GM18517 (cell line): Measurements from ENCODE around the gene GCNT4.

Source experiments
- ATAC-seq: cut with Tn5 transposase; IDR thresholded peaks from one replicate; pipeline ENCODE4 v1.9.1; 2021; ENCODE audit warnings: mild to moderate bottlenecking, moderate library complexity; ENCODE audit not compliant: unreplicated experiment

The GCNT4 gene

GRCh38 chr5:75053054-75053303 is 621 bp upstream of the GCNT4 start:
- ATAC-seq = no peak

- ATAC-seq = no peak
Observed at GRCh38 chr5:75051217-75051751, 1.1 kb downstream of the GCNT4 start.

DNA sequence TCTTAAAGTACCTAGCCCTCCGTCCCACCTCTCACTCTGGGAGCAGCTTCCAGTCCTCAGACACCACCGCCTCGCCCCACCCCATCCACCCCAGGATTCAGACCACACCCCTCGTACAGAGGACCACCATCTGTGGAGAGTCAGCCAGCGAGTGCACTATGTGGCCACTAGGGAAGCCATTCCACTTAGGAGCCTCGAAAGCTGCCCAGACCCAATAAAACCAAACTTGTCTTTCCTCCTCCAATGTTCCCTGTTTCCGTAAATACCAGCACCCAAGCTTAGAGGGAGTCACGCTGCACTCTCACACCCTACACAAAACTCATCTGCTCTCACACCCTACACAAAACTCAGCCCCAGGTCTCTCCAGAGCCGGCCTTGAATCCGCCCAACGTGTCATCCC is 1.9 kb downstream of the GCNT4 start:
- no peak for ATAC-seq

GRCh38 chr5:75049456-75050351 is 2.7 kb downstream of the GCNT4 start:
- no peak for ATAC-seq

DNA sequence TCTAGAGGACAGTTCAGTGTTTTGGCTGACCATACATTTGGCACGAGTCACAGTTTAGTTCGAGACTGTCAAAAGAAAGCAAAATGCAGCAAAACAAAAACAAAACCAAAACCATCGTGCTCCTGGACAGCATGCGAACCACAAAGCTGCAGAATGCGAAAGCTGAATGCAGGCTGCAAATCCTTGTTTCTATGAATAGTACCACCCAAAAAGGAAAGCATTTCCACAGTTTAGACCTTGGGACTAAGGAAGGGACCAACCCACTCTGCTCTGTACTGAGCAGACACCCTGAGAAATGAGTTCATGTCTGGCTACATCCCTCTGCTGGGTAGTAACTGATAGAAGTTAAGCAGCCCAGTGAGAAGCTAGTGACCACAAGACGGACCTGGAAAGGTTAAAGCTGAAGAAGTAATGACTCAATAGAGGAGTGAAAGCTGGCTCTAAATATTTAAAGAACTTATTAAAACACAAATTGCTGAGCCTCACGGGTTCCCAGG is 3.9 kb downstream of the GCNT4 start:
- peak; percentile 39 for ATAC-seq

DNA sequence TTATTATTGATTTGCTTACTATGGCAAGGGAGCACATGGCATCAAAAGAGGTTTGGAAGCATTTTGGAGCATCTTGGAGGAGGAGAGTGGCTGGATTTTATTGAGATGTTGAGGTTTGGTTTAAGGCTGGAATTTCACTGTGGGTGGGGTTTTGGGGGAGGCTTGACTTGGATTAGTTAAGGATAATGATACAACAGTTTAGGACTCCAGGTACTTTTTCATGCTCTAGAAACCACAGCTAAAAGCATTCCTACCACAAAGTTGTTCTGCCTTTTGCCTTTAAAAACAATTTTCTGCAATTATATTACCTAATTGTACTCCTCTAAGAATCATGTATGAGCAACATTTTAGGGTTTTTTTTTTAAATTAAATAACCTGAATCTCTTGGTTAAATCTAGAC is 5.0 kb downstream of the GCNT4 start:
- ATAC-seq = no peak

GRCh38 chr5:75046366-75047142 is 5.8 kb downstream of the GCNT4 start:
- ATAC-seq = no peak

DNA sequence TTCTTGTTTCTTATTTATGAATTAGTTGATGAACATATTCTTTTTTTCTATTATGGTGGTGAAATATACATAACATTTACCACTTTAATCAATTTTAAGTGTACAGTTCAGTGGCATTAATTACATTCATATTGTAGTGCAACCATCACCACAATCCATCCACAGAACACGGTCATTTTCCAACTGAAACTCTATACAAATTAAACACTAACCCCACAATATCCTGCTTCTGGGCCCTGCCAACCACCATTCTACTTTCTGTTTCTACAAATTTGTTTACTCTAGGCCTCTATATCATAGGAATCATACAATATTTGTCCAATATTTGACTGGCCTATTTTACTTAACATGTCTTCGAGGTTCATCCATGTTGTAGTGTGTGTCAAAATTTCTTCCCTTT is 7.3 kb downstream of the GCNT4 start:
- ATAC-seq = no peak

GRCh38 chr5:75044406-75044805 is 8.0 kb downstream of the GCNT4 start:
- no peak for ATAC-seq

DNA sequence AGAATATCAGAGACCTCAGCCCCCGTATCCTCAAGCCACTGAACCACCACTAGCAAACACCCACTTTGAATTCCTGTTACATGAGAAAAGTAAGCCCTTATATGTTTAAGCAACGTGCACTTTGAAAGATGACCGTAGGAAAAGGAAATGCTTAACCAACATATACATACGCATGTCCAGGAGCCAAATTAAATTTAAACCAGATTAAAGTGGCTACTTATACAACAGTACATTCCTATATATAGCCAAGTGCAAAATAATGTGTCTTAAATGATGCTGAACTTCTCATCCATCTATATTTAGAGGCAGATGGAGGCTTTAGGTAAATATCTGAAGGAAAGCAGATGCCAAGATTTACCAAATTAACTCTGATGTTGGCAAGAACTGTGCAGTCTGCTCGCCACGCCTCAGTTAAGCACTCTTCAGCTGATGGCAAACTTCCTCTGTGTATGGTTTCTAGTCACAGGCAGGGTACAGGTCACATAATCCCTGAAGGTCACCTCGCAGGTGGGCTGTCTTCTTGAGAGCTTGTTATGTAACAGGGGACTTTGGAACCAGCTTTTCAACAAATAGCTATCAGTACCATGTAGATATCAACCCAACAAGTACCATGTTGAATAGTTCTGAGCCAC is 8.6 kb downstream of the GCNT4 start:
- no peak for ATAC-seq

- ATAC-seq = no peak
Observed at GRCh38 chr5:75042522-75042921, 9.8 kb downstream of the GCNT4 start.

GRCh38 chr5:75040973-75041372 is 11.4 kb downstream of the GCNT4 start:
- no peak for ATAC-seq

DNA sequence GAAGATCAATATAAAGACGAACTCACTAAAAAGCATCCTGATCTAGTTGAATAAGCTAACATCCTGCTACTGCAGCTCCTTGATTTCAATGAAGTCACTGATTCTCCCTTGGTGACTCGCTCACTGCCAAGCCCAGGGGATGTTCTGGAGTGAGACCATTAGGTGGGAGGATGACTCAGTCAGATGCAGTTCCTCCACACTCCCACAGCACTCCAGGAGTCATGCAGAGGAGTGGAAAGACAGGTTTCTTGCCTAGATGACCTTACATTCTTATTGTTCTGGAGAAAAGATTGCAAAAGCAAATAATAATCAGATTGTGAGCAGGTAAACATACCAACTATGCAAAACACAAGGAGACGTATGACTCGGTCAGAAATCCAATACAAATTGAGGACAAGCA is 15.3 kb downstream of the GCNT4 start:
- no peak for ATAC-seq

DNA sequence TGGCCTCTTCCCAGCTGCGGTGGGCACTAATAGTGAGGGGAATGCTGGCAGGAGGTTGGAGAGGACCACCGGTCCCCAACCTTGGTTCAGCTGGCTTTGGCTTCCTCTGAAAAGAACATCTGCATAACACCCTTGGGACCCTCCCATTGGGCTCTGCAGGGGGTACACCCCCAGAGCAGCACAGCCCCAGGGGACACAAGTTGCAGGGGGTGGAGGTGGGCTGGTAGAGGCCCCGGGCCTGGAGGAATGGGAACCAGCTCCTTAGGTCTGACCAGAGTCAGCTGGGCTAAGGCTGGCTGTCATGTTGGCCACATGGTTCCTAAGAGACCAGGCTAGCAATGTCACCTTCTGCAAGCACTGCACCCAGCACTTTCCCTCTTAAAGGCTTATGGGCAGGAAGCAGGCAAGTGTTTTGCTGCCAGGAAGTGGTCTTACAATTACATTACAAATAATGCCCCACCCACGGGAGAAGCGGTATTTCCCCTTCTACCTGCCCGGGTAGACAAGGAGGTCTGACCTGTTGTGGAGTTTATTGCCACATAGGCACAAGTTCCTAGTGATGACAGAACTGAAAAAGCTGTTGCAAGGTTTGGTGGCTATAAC is 18.1 kb downstream of the GCNT4 start:
- no peak for ATAC-seq

DNA sequence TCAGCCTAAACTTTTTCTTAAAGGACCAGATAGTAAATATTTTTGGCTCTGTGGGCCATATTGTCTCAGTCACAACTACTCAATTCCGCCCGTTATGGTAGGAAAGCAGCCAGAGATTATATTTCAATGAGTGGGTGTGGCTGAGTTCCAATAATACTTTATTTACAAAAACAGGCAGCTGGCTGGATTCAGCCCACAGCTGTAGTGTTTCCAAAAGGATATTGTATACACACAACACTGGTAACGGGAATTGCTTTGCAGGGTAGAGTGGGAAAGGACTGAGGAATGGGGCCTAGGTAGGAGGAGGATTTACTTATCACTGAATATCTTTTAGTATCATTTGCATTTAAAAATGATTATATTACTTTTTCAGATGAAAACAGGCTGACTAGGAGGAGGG is 21.0 kb downstream of the GCNT4 start:
- ATAC-seq = no peak

DNA sequence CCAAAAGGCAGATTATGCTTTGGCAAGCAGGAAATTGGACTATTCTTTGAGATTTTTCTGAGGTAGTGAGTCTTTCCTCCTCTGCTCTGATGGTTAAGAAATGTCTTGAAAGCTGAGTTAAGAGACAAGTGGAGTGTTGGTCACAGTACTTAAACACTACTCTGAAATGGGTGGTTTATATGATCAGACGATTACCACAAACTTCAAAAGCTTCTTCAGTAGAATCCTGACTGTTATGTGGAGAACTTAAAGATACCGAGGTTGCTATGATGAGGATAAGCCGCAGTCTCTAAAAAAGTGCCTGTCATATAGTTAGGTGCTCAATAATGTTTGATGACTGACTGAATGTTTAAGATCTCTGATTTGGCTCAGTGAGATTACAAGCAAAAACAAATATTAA is 24.3 kb downstream of the GCNT4 start:
- no peak for ATAC-seq

DNA sequence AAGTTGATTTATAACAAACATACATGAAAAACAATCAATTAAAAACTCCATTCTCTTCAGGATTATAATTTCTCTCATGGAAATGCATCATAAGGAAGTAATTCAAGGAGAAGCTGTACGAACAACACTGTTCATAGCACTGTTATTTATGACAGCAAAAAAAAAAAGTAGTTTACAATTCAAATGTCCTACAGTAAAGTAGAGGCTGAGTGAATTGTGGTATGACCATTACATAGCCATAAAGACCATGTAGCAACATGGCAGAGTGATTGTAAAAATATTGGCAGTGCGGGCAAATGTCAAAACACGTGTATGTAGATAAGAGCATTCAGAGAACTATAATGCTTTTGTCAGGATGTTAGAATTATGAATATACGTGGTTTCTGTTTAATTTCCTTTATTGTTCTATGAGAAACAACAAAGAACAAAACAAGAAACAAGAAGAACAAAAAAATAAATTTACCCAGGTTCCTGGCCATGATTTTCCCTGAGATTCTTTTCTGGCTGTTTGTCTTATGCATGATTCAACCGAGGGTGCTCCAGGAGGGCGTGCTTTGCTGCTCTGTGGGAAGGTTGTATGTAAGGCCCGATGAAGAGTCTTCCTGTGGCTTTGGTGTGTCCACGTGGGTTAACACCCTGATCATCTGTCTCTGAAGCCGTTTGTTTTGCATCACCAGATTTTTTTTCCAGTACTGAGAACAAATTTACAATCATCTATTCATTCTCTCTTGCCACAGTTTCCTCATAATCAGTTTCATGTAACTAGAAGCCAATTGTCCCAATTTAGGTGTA is 28.8 kb downstream of the GCNT4 start:
- ATAC-seq = no peak

- ATAC-seq = no peak
Observed at GRCh38 chr5:75021800-75022199, 30.6 kb downstream of the GCNT4 start.

GRCh38 chr5:75021219-75021618 is 31.1 kb downstream of the GCNT4 start:
- ATAC-seq = no peak

GRCh38 chr5:75020016-75020656 is 32.2 kb downstream of the GCNT4 start:
- ATAC-seq = no peak
